CD4-positive, alpha-beta T cell (primary cell): ENCODE data around the gene TPGS1. TPM values are rescaled to one million over a fixed set of nuclear protein-coding genes. Genes with fewer than 3 reads are reported as not detected.

Experiments used
- ATAC-seq: fragments of 200-7000 bp; cut with Tn5 transposase; one replicate; pipeline ENCODE4 v1.10.0; 2022; ENCODE audit warnings: mild to moderate bottlenecking; ENCODE audit not compliant: poor library complexity
- CTCF ChIA-PET: fragments of 350-600 bp; sonication (Branson Sonifier 250); formaldehyde crosslinking; loops from one replicate; lab custom pipeline; 2021; ENCODE audit warnings: antibody characterized with exemption, inconsistent platforms; lab: Charles Lee
- POLR2A ChIA-PET: fragments of 350-600 bp; sonication (Branson Sonifier 250); formaldehyde crosslinking; loops from one replicate; lab custom pipeline; 2021; ENCODE audit warnings: antibody characterized with exemption, inconsistent platforms; lab: Charles Lee
- DNase-seq, 14 experiments: peaks; one replicate each; pipeline ENCODE4 v3.0.0-alpha.2; 2013 to 2020; ENCODE audit warnings: mixed read lengths in 2 of 14
- H3K27ac ChIP-seq, 2 donors: one replicate each; pipeline versions ENCODE4 v1.5.1 to v1.7.0; 2013; ENCODE audit warnings: low read length in 2 of 2, low read depth in 1 of 2, mild to moderate bottlenecking in 1 of 2
- H3K27me3 ChIP-seq, 2 experiments: 1 replicate in 1 of 2; 2 replicates in 1 of 2; pipeline versions ENCODE4 v1.6.1 to v1.7.0; 2013; ENCODE audit warnings: low read length in 2 of 2, control low read depth in 1 of 2, mild to moderate bottlenecking in 1 of 2, moderate library complexity in 1 of 2; ENCODE audit not compliant: insufficient read depth in 2 of 2, control insufficient read depth in 1 of 2
- H3K36me3 ChIP-seq: one replicate; pipeline ENCODE4 v1.6.1; 2013; ENCODE audit warnings: low read length, control low read depth; ENCODE audit not compliant: insufficient read depth
- H3K4me1 ChIP-seq: one replicate; pipeline ENCODE4 v1.6.1; 2013; ENCODE audit warnings: low read length, control low read depth; ENCODE audit not compliant: insufficient read depth
- H3K4me3 ChIP-seq: one replicate; pipeline ENCODE4 v1.5.1; 2013; ENCODE audit warnings: mild to moderate bottlenecking, low read length, moderate library complexity
- H3K9me3 ChIP-seq, 2 experiments: 1 replicate in 1 of 2; 2 replicates in 1 of 2; pipeline versions ENCODE4 v1.6.1 to v1.7.0; 2013; ENCODE audit warnings: low read length in 2 of 2, mild to moderate bottlenecking in 2 of 2, control low read depth in 1 of 2, moderate library complexity in 1 of 2; ENCODE audit not compliant: control insufficient read depth in 1 of 2, insufficient read depth in 1 of 2
- H3K27ac Mint-ChIP-seq: one replicate; pipeline ENCODE4 v1.8.0; 2020; ENCODE audit warnings: mixed read lengths
- H3K27me3 Mint-ChIP-seq: one replicate; pipeline ENCODE4 v1.8.0; 2021; ENCODE audit warnings: mixed read lengths
- H3K36me3 Mint-ChIP-seq: one replicate; pipeline ENCODE4 v1.8.0; 2021; ENCODE audit warnings: low read depth, mixed read lengths
- H3K4me1 Mint-ChIP-seq: one replicate; pipeline ENCODE4 v1.8.0; 2021; ENCODE audit warnings: low read depth, mixed read lengths
- H3K4me3 Mint-ChIP-seq: one replicate; pipeline ENCODE4 v1.8.0; 2020; ENCODE audit warnings: mild to moderate bottlenecking, mixed read lengths
- H3K9me3 Mint-ChIP-seq: one replicate; pipeline ENCODE4 v1.8.0; 2020; ENCODE audit warnings: mixed read lengths
- intact Hi-C, 2 experiments: fragments of 100-400 bp; cut with DNase I in 1 of 2; cut with micrococcal nuclease in 1 of 2; formaldehyde crosslinking; loops; one replicate each; pipeline versions ENCODE4 v1.15.1 to v1.9.0; 2023 to 2025; cut with DNase I, micrococcal nuclease
- total RNA-seq, 174 experiments: library from RNA in 2 of 174; stranded (reverse) in 2 of 174; gene quantifications; one replicate each; pipeline ENCODE4 v1.2.3 and lab custom pipeline; 2021 to 2026
- TF ChIP-seq, protein P1 (sequence below): fragments of 200-600 bp; IDR thresholded peaks from one replicate; pipeline ENCODE4 v1.8.0; 2022; ENCODE audit warnings: antibody characterized with exemption, mild to moderate bottlenecking

TPGS1 gene
- total RNA-seq, 2 experiments from 2014 or later = 17.2 to 18.2 TPM

DNA sequence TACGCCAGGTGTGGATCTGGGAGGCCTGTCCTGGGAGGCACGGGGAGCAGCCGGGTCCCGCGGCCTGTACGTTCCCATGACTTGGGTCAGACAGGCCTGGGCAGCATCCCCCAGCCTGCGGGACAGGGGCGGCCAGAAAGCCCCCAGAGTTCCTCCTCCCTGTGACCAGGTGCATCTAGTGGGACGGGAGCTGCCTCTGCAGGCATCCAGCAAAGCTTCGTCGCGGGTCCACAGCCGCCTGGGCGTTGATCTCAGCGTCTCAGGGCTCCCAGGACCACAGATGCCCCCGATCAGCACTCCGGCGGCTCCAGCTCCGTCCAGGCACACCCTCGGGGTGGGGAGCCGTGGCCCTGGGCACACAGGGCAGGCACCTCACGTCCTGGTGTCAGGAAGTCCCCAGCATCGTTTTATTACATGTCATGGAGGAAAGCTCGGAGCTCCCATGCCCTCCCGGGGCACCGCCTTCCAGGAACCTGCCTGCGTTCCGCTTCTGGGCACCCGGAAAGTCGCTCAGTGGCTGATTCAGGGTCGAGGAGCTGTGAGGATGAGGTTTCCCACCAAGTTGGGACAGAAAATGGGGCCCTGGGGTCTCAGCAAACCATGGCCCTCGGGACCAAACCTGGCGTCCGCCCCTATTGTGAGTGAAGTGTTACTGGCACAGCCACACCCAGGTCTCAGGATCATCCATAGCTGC lies 35.0 kb downstream of the TPGS1 start:
- ATAC-seq (no peak), DNase-seq (no peak)
- Histone ChIP-seq H3K4me3 (no peak overlapping the region), H3K9me3 (peaks cover 0 to 3% of the 10 kb centered on the region in 2 experiments), H3K36me3 (peaks cover 36% of the 10 kb centered on the region), H3K27me3 (no peaks in the 10 kb centered on the region), H3K4me1 (peaks cover 27% of the 10 kb centered on the region), H3K27ac (no peak overlapping the region)
- no peaks in the 10 kb centered on the region for H3K27me3 Mint-ChIP-seq
- TF ChIP-seq, protein P1, sequence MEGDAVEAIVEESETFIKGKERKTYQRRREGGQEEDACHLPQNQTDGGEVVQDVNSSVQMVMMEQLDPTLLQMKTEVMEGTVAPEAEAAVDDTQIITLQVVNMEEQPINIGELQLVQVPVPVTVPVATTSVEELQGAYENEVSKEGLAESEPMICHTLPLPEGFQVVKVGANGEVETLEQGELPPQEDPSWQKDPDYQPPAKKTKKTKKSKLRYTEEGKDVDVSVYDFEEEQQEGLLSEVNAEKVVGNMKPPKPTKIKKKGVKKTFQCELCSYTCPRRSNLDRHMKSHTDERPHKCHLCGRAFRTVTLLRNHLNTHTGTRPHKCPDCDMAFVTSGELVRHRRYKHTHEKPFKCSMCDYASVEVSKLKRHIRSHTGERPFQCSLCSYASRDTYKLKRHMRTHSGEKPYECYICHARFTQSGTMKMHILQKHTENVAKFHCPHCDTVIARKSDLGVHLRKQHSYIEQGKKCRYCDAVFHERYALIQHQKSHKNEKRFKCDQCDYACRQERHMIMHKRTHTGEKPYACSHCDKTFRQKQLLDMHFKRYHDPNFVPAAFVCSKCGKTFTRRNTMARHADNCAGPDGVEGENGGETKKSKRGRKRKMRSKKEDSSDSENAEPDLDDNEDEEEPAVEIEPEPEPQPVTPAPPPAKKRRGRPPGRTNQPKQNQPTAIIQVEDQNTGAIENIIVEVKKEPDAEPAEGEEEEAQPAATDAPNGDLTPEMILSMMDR = no peak
- H3K27ac Mint-ChIP-seq = no peak overlapping the region
- intact Hi-C loops = no loop called here
- H3K4me1 Mint-ChIP-seq = peaks cover 23% of the 10 kb centered on the region
- H3K9me3 Mint-ChIP-seq = no peaks in the 10 kb centered on the region
- CTCF ChIA-PET = interaction anchor here (1.7 kb wide), 1 partner anchor 32 kb away, joined by 9 read pairs; no protein-coding TSS in a partner anchor
- H3K4me3 Mint-ChIP-seq = no peak overlapping the region
- H3K36me3 Mint-ChIP-seq = peaks cover 21% of the 10 kb centered on the region
- POLR2A ChIA-PET = interaction anchor here (1.3 kb wide), 1 partner anchor 10 kb away, joined by 3 read pairs; the partner anchor contains the start of gene CDC34

DNA sequence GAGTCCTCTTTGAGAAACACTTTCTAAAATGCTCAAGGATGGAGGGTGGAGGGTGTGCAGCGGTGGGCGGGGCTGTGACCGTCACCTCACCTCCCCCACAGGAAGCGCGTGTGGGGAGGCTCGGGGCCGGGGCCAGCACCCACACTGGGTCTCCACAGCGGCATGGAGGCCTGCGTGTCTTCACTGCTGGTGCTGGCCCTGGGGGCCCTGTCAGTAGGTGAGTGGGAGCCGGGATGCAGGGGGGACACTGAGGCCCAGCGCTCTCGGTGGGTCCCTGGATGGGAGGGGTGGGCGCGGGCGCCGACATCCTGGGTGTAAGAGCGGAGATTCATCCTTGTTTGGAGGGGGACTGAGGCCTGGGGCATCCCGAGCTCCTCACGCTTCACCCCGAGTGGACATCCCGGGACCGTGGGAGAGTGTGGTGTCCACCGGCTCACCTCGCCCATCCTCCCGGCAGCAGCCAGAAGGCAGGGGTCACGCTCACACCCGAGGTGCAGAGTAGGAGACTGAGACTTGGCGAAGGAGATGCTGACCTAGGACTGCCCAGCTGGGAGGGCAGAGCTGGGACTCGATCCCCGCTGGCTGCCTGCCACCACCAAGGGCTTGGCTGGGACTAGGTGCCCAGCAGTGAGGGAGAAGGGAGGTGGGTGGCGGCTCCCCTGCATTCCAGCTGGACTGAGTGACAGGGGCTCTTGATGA lies 36.8 kb downstream of the TPGS1 start, which contains the start of gene GZMM:
Gene GZMM, plus strand, starts transcription at position 144 of the 699 bp plus-strand sequence. Its CDS starts 19 bp downstream, at position 163.
- H3K36me3 ChIP-seq = peaks cover 33% of the 10 kb centered on the region
- CTCF ChIA-PET = no interaction called here
- peak within 1 kb of the TSS; percentile 56 to 60 for H3K27ac ChIP-seq
- H3K9me3 Mint-ChIP-seq = no peaks in the 10 kb centered on the region
- TF ChIP-seq, protein P1 = no peak
- peak within 1 kb of the TSS; percentile 85 for H3K4me3 ChIP-seq
- peak within 1 kb of the TSS; percentile 88 for H3K27ac Mint-ChIP-seq
- H3K4me3 Mint-ChIP-seq = peak within 1 kb of the TSS; percentile 87
- H3K27me3 ChIP-seq = no peaks in the 10 kb centered on the region
- peaks cover 23% of the 10 kb centered on the region for H3K4me1 Mint-ChIP-seq
- ATAC-seq (peak; percentile 97), DNase-seq (peak; percentile 66 to 92 (median 78))
- H3K4me1 ChIP-seq = peaks cover 32% of the 10 kb centered on the region
- peaks cover 18% of the 10 kb centered on the region for H3K36me3 Mint-ChIP-seq
- no peaks in the 10 kb centered on the region for H3K27me3 Mint-ChIP-seq
- peaks cover 0 to 12% of the 10 kb centered on the region in 2 experiments for H3K9me3 ChIP-seq
- POLR2A ChIA-PET = interaction anchor here (1.4 kb wide), 1 partner anchor 12 kb away, joined by 5 read pairs; no protein-coding TSS in a partner anchor
- intact Hi-C loops = no loop called here

DNA sequence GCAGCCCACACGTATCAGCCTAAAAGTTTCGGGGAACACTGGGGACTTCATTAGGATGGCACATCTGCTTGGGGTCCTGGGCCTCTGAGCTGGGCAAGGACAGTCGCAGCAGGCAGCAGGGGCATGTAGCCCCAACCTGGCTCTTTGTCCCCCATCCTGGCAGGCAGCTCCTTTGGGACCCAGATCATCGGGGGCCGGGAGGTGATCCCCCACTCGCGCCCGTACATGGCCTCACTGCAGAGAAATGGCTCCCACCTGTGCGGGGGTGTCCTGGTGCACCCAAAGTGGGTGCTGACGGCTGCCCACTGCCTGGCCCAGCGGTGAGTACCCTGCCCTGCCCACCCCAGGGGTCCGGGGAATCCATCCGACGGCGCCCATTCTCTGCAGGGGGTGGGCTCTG lies 39.8 kb downstream of the TPGS1 start:
- DNase-seq (no peak), ATAC-seq (no peak)
- Mint-ChIP-seq H3K27ac (no peak overlapping the region), H3K27me3 (no peaks in the 10 kb centered on the region), H3K36me3 (peaks cover 12% of the 10 kb centered on the region), H3K4me1 (peaks cover 23% of the 10 kb centered on the region), H3K4me3 (no peak overlapping the region), H3K9me3 (no peaks in the 10 kb centered on the region)
- peaks cover 0 to 12% of the 10 kb centered on the region in 2 experiments for H3K9me3 ChIP-seq
- no peaks in the 10 kb centered on the region for H3K27me3 ChIP-seq
- CTCF ChIA-PET = no interaction called here
- POLR2A ChIA-PET = no interaction called here
- no peak overlapping the region for H3K4me3 ChIP-seq
- peaks cover 17% of the 10 kb centered on the region for H3K36me3 ChIP-seq
- peaks cover 37% of the 10 kb centered on the region for H3K4me1 ChIP-seq
- TF ChIP-seq, protein P1 = no peak
- H3K27ac ChIP-seq = no peak overlapping the region
- intact Hi-C loops = no loop called here
